GM21529 (cell line): Measurements from ENCODE around the gene FIG4.
"Not testable (repeated sequence)": the region's sequence is repeated elsewhere in the genome, so short reads cannot be mapped to it uniquely, and the experiment has no call there.

Experiments used
- ATAC-seq: cut with Tn5 transposase; IDR thresholded peaks from one replicate; pipeline ENCODE4 v1.9.1; 2021; ENCODE audit not compliant: unreplicated experiment

The FIG4 gene

GRCh38 chr6:109690737-109691621, at the start of gene FIG4, which contains the start of gene AK9:
FIG4 (plus strand) TSS chr6:109691296; CDS start chr6:109691436, 140 bp downstream.
AK9 (minus strand) TSS chr6:109691202; CDS start chr6:109675745, 15,457 bp downstream.
- peak; percentile 94 for ATAC-seq

GRCh38 chr6:109644131-109644530, 47.0 kb upstream of the FIG4 start:
- ATAC-seq = no peak

GRCh38 chr6:109653264-109653663, 37.8 kb upstream of the FIG4 start:
- ATAC-seq = no peak

- no peak for ATAC-seq
Observed at GRCh38 chr6:109655761-109656262, 35.3 kb upstream of the FIG4 start.

GRCh38 chr6:109660526-109661320, 30.4 kb upstream of the FIG4 start:
- no peak for ATAC-seq

- no peak for ATAC-seq
Observed at GRCh38 chr6:109662192-109662591, 28.9 kb upstream of the FIG4 start.

GRCh38 chr6:109669811-109670210, 21.3 kb upstream of the FIG4 start:
- ATAC-seq = no peak

- ATAC-seq = no peak
Observed at GRCh38 chr6:109671733-109672132, 19.4 kb upstream of the FIG4 start.

- ATAC-seq = no peak
Observed at GRCh38 chr6:109672175-109672574, 18.9 kb upstream of the FIG4 start.

- ATAC-seq = no peak
Observed at GRCh38 chr6:109672839-109673238, 18.3 kb upstream of the FIG4 start.

GRCh38 chr6:109676724-109677123, 14.4 kb upstream of the FIG4 start:
- ATAC-seq = no peak

GRCh38 chr6:109678240-109678639, 12.9 kb upstream of the FIG4 start:
- ATAC-seq = no peak

GRCh38 chr6:109678661-109679505, 12.2 kb upstream of the FIG4 start:
- ATAC-seq = not testable (repeated sequence)

GRCh38 chr6:109686566-109687265, 4.4 kb upstream of the FIG4 start:
- ATAC-seq = no peak

GRCh38 chr6:109687271-109687761, 3.8 kb upstream of the FIG4 start:
- no peak for ATAC-seq

GRCh38 chr6:109690373-109690736, 741 bp upstream of the FIG4 start:
- peak; percentile 37 for ATAC-seq

- peak; percentile 42 for ATAC-seq
Observed at GRCh38 chr6:109693111-109693510, 2.0 kb downstream of the FIG4 start.

GRCh38 chr6:109695468-109695867, 4.4 kb downstream of the FIG4 start:
- no peak for ATAC-seq

GRCh38 chr6:109696355-109696754, 5.3 kb downstream of the FIG4 start:
- no peak for ATAC-seq

- no peak for ATAC-seq
Observed at GRCh38 chr6:109701221-109701620, 10.1 kb downstream of the FIG4 start.
